ENCODE measurements around the gene NOP10. TPM values are rescaled to one million over a fixed set of nuclear protein-coding genes. Genes with fewer than 3 reads are reported as not detected.

Gene NOP10
- total and polyA plus RNA-seq, 2 of the 13 experiments (the other 11 are each of a cell fraction or from before 2014, with no cell fraction given) = 239 to 369 TPM

GRCh38 chr15:34342737-34343575 lies at the start of gene NOP10, which contains the start of gene NUTM1 (continued):
- TF ChIP-seq DNMT1 (CRISPR knock-in tag; IDR thresholded peaks at IDR 0.05) (no peak), ZNF749 (CRISPR knock-in tag; IDR thresholded peaks at IDR 0.05; ENCODE audit: borderline replicate concordance) (peak; percentile 54; the same call in 1 of the 2 replicates), ZNF607 (CRISPR knock-in tag; IDR thresholded peaks at IDR 0.05; ENCODE audit: borderline replicate concordance) (no peak), ZNF720 (CRISPR knock-in tag; IDR thresholded peaks at IDR 0.05) (no peak), SOX13 (IDR thresholded peaks at IDR 0.05) (no peak), SOX13 (CRISPR knock-in tag; conservative IDR thresholded peaks at IDR 0.05 in 1 of 2, IDR thresholded peaks at IDR 0.05 in 1 of 2) (peak in 1 of 2 experiments; percentile 48; a peak in 1 of 4 replicates), PRMT3 (CRISPR knock-in tag; IDR thresholded peaks at IDR 0.05; ENCODE audit: borderline replicate concordance, low read depth) (no peak), ZNF329 (CRISPR knock-in tag; IDR thresholded peaks at IDR 0.05; ENCODE audit: low read depth) (no peak), ZNF780A (CRISPR knock-in tag; IDR thresholded peaks at IDR 0.05) (no peak), KDM4B (CRISPR knock-in tag; IDR thresholded peaks at IDR 0.05) (no peak; the same call in 1 of the 2 replicates), BCLAF1 (IDR thresholded peaks at IDR 0.05) (no peak), SP140L (CRISPR knock-in tag; IDR thresholded peaks at IDR 0.05; ENCODE audit: borderline replicate concordance) (no peak), ZNF546 (CRISPR knock-in tag; conservative IDR thresholded peaks at IDR 0.05) (no peak), ZNF446 (CRISPR knock-in tag; IDR thresholded peaks at IDR 0.05) (no peak), ZMAT3 (CRISPR knock-in tag; conservative IDR thresholded peaks at IDR 0.05) (peak; percentile 71; the same call in 1 of the 2 replicates), ZNF274 (CRISPR knock-in tag; IDR thresholded peaks at IDR 0.05) (no peak; the same call in 1 of the 2 replicates), ZNF234 (CRISPR knock-in tag; conservative IDR thresholded peaks at IDR 0.05) (no peak), ZNF224 (CRISPR knock-in tag; IDR thresholded peaks at IDR 0.05) (no peak), XRCC5 (optimal IDR thresholded peaks at IDR 0.05; ENCODE audit: low read length) (peak; percentile 95), ATF7-NPFF (CRISPR knock-in tag; IDR thresholded peaks at IDR 0.05; ENCODE audit: low read depth) (peak; percentile 42; the same call in 1 of the 2 replicates), ZNF737 (CRISPR knock-in tag; IDR thresholded peaks at IDR 0.05; ENCODE audit: borderline replicate concordance) (no peak), TEAD3 (CRISPR knock-in tag; optimal IDR thresholded peaks at IDR 0.05; ENCODE audit: borderline replicate concordance) (peak; percentile 81), ZNF563 (CRISPR knock-in tag; IDR thresholded peaks at IDR 0.05) (no peak)
